HG02970 (cell line): Measurements from ENCODE around the gene BATF.
A peak's percentile ranks its signal among the peaks of the same experiment; 100 is the strongest.

ENCODE experiments used
- ATAC-seq: cut with Tn5 transposase; IDR thresholded peaks from one replicate; pipeline ENCODE4 v1.9.1; 2021; ENCODE audit warnings: mild to moderate bottlenecking, moderate library complexity, moderate number of reproducible peaks; ENCODE audit not compliant: unreplicated experiment, low FRiP score

Gene BATF

DNA sequence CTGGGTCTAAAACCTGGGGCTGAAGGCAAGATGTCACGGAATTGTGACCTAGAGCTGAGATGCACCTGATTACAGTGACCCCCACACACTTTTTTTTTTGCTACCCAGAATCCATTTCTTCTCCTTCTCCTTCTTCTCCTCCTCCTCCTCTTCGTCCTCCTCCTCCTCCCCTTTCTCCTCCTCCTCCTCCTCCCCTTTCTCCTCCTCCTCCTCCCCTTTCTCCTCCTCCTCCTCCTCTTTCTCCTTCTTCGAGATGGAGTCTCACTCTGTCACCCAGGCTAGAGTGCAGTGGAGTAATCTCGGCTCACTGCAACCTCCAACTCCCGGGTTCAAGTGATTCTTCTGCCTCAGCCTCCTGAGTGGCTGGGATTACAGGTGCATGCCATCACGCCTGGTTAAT, 36.8 kb downstream of the BATF start:
- ATAC-seq = no peak

DNA sequence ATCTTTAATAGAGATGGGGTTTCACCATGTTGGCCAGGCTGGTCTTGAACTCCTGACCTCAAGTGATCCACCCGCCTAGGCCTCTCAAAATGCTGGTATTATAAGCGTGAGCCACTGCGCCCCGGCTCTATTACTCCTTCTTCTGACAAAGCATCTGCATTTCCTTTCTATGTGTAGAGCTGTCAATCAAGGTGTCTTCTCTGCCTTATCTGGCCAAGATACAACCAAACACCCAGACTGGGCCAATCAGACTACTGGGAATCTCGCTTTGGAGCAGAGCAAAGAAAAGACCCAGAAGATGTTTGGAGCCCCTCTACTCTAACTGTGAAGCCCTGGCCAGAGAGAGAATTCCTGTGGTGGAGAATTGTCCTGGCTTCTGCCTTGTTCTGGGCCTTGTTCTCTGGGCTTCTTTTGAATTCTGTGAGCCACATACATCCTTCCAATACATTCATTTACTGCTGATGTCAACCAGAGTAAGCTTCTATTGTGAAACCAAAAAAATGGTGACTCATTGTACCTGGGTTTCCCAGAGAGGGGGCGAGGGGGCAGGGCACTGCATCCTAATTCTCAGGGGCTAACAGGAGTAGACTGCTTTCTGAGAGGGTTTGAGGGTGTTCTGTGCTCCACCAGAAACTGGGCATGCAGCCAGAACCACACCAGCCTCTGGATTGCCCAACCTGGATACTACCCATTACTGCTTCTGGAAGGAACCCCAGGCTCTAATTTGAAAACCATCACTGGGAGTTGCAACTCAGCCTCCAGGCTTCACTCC, 37.4 kb downstream of the BATF start:
- ATAC-seq = no peak

GRCh38 chr14:75561013-75561432, 38.8 kb downstream of the BATF start:
- ATAC-seq = no peak

GRCh38 chr14:75562089-75562488, 39.8 kb downstream of the BATF start:
- ATAC-seq = no peak

- ATAC-seq = no peak
Observed at GRCh38 chr14:75562489-75562888, 40.2 kb downstream of the BATF start.

- no peak for ATAC-seq
Observed at GRCh38 chr14:75563931-75564330, 41.7 kb downstream of the BATF start.

GRCh38 chr14:75565056-75565455, 42.8 kb downstream of the BATF start:
- ATAC-seq = no peak

DNA sequence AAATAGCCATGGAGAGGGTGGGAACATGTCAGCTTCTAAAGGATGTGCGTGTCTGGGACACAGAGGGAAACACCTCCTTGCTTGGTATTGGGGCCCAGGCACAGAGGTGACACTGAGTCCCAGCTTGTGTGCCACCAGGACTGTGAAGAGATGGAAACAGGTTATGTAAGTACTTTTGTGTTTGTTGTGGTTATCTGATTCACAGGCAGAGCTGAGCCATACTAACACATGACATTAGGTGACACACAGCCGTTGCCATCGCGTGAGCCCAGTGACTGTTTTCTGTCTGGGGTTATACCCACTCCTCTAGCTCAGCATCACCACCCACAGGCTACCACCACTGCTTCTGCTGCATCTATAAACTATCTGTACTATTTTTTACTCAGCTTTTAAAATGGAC, 44.1 kb downstream of the BATF start:
- no peak for ATAC-seq

- no peak for ATAC-seq
Observed at GRCh38 chr14:75566752-75567151, 44.5 kb downstream of the BATF start.

- no peak for ATAC-seq
Observed at GRCh38 chr14:75568140-75568539, 45.9 kb downstream of the BATF start.

- no peak for ATAC-seq
Observed at GRCh38 chr14:75568791-75569190, 46.5 kb downstream of the BATF start.

DNA sequence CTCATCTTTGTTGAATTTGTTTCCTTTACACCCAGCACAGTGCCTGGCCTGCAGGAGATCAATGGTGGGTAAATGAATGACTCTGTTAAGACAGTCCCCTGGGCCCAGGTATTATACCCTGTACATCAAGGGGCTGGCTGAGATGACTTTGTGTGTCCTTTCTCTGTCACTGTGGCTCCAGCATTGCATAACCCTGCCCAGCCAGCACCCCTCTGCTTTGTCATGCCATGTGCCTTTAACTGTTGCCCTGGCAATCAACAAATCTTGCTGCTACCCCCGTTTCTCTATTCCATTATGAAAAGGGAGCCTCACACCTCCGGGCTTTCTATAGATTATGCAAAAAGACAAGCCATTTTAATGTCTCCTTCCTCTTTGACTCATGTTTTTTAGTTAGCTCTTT, 48.5 kb downstream of the BATF start:
- no peak for ATAC-seq

GRCh38 chr14:75572104-75572503, 49.8 kb downstream of the BATF start:
- ATAC-seq = no peak

- no peak for ATAC-seq
Observed at GRCh38 chr14:75577090-75577489, 54.8 kb downstream of the BATF start.

GRCh38 chr14:75577729-75578101, 55.4 kb downstream of the BATF start:
- ATAC-seq = peak; percentile 71

GRCh38 chr14:75578102-75578785, 56.0 kb downstream of the BATF start, which contains the start of gene FLVCR2:
TSS of gene FLVCR2 (plus strand) at chr14:75578620. CDS start at chr14:75578973, 353 bp downstream.
- peak; percentile 37 for ATAC-seq

- peak; percentile 3 for ATAC-seq
Observed at GRCh38 chr14:75578786-75579337, 56.6 kb downstream of the BATF start.

DNA sequence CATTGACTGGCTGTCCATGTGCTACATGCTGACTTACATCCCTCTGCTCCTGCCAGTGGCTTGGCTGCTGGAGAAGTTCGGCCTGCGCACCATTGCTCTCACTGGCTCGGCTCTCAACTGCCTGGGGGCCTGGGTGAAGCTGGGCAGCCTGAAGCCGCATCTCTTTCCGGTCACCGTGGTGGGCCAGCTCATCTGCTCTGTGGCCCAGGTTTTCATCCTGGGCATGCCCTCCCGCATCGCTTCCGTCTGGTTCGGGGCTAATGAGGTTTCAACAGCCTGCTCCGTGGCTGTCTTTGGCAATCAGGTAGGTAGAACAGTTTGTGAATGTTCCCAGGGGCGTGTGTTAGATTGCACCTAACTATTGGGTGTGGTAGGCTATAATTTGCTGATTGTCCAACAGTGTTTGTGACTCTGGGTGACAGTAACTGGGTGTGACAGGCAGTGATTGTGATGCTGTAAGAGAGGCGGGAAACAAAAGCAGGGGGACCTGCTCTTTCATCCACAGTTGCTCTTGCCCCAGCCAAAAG, 57.1 kb downstream of the BATF start:
- no peak for ATAC-seq

- no peak for ATAC-seq
Observed at GRCh38 chr14:75579882-75580281, 57.6 kb downstream of the BATF start.

GRCh38 chr14:75587388-75587787, 65.1 kb downstream of the BATF start:
- ATAC-seq = no peak

GRCh38 chr14:75589931-75590330, 67.7 kb downstream of the BATF start:
- ATAC-seq = no peak
